Stimulated activated CD4-positive, alpha-beta T cell treated with anti-CD3 and anti-CD28 coated beads, Interleukin-2, amount 100 ng/mL, for 24 hours (primary cell): ENCODE data around the gene GPR65.

ENCODE experiments used
- DNase-seq, 2 donors: peaks; one replicate each; pipeline ENCODE4 v3.0.0-alpha.2; 2020

The GPR65 gene

GRCh38 chr14:88005050-88005481 is at the start of gene GPR65:
TSS of gene GPR65 (plus strand) at chr14:88005135. CDS start at chr14:88010848, 5,713 bp downstream.
- DNase-seq, result no peak

- DNase-seq, result no peak
Measured at GRCh38 chr14:87955501-87955900, 49.4 kb upstream of the GPR65 start.

DNA sequence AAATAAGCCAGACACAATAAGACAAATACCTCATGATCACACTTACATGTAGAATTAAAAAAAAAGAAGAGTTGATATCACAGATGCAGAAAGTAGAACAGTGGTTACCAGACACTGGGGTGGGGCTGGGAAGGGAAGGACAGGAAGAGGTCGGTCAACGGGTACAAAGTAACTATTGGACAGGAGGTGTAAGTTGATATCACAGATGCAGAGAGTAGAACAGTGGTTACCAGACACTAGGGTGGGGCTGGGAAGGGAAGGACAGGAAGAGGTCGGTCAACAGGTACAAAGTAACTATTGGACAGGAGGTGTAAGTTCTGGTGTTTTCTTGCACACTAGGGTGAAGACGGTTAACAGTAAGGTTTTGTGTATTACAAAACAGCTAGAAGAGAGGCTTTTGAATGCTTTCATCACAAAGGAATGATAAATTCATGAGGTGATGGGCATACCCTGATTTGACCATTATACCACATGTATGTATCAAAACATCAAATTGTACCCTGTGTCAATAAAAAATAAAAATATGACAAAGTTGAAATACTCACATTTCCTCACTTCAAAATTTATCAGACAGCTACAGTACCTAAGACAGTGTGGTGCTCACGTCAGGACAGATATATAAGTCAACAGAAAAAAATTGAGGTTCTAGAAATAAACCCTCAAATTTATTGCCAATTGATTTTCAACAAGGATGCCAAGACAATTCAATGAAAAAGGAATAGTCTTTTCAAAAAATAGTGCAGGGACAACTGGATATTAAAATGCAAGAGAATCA is 44.7 kb upstream of the GPR65 start:
- DNase-seq, result no peak

DNA sequence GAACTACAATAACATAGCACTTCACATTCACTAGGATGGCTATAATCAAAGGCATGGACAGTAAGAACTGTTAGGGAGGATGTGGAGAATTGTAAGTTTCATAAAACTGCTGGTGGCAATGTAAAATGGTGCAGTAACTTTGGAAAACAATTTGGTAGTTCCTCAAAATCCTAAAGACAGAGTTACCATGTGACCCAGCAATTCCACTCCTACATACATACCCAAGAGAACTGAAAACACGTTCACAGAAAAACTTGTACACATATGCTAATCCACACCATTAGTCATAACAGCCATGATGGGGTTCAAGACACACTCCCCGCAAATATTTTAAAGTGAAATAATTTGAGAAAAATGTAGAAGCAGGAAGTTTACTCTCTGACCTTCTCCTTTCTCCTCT is 43.7 kb upstream of the GPR65 start:
- DNase-seq, result no peak

GRCh38 chr14:87966816-87967215 is 38.1 kb upstream of the GPR65 start:
- no peak for DNase-seq

GRCh38 chr14:87967496-87967895 is 37.4 kb upstream of the GPR65 start:
- no peak for DNase-seq

GRCh38 chr14:87971010-87971409 is 33.9 kb upstream of the GPR65 start:
- DNase-seq, result no peak

- DNase-seq, result no peak
Measured at GRCh38 chr14:87975636-87976035, 29.3 kb upstream of the GPR65 start.

GRCh38 chr14:87979689-87980088 is 25.2 kb upstream of the GPR65 start:
- DNase-seq, result no peak

- DNase-seq, result no peak
Measured at GRCh38 chr14:87989221-87989955, 15.5 kb upstream of the GPR65 start.

DNA sequence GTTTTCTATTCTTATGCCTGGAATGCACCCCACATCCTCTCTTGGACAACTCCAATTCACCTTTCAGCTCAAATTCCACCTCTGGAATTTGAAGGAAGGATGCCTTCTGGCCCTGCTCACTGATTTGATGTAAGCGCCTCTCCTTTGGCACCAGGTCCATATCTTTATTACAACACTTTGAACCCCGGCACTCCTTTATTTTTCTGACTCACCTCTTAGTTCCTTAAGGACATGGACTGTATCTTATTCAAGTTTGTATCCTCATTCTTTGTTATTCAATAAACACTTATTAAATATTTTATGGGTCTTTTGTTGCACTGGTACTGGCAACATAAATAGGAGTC is 15.0 kb upstream of the GPR65 start:
- DNase-seq, result no peak

DNA sequence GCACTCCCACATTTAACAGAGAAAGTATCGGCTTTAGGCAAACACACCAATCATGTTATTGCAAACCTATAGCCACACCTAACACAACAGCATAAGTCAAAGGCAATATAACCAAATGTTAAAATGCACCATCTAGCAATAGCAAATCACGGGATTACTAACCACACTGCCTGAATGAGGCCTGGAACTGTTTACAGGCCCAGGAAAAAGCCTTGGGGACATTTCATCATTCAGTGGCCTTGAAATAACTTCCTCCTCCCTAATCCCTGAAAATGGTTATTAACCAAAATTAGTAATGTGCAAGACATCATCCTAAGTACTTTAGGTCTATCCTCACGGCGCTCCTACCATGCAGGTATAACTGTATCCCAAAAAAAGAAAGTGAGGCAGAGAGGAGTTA is 14.3 kb upstream of the GPR65 start:
- DNase-seq, result no peak

GRCh38 chr14:87992346-87992717 is 12.6 kb upstream of the GPR65 start:
- DNase-seq, result no peak

DNA sequence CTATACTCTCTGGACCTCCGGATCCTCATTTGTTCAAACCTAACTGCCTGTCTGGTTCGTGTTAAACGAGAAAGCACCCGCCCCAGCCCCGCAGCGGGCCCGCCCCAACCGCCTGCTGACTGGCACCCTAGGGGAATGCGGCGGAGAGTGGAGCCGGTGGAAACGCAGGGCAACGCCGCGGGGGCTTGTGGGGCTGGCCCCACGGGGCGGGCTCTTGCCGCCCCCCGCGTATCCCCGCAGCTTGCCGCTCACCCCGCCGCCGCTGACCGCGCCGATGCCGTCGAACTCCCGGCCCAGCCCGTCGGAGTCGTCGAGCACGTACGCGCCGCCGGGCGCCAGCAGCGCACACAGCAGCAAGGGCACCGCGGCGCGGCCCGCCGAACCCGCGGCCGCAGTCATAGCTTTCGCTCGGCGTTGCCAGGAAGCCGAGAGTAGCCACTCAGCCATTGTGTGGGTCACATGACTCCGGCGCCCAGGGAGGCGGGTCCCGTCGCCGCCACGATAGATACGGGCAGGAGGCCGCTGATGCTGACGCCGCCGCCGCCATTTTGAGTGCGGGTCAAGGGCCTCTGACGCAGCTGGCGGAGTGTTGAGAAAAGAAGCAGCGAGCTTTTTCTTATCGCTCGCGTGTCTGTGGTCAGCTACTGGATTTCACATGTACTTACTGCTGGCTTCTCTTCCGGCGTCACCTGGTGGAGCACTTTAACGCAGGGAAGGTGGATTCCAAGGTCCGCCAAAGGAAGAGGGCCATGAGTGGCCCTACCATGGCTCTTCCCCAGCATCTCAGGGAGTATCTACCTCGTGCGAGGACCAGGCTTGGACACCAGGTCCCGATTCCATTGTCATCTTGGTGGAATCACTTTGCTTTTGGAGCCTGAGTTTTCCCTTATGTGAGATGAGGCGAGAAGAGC is 12.0 kb upstream of the GPR65 start, which contains the start of gene GALC:
Gene GALC, minus strand, starts transcription at position 465 of the 911 bp plus-strand sequence. Its CDS starts 18 bp downstream, at position 447.
- DNase-seq, result peak; percentile 94 to 95

DNA sequence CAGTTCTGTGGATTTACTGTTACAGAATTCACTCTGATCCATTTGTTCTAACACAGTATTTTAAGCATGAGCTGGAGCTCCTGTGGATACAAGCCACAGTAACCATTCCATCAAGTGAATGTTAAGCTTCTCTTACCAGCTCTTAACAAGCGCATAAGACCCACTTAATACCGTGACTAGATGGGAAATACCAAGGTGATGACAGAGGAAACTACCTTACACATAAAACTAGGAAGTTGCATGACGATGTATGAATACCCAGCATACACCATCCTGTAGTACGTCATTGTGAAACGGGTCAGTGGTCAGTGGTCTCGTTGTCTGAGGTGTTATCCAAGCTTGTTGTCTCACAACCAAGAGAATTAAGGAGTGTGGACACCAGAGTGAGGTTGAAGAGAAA is 10.0 kb upstream of the GPR65 start:
- no peak for DNase-seq

GRCh38 chr14:87995500-87996290 is 9.2 kb upstream of the GPR65 start:
- no peak for DNase-seq

DNA sequence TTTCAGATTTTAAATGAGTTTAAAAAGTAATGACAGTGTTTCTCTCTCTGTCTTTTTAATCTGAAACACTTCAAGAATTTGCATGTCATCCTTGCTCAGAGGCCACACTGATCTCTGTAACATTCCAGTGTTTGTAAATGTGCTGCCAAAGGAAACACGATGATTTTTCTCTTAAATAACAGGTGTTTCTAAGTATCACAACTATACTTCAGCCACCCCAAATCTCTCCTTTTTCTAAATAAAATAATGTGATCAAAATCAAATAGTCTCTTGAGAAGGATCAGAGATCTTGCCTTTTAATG is 8.7 kb upstream of the GPR65 start:
- DNase-seq, result no peak

DNA sequence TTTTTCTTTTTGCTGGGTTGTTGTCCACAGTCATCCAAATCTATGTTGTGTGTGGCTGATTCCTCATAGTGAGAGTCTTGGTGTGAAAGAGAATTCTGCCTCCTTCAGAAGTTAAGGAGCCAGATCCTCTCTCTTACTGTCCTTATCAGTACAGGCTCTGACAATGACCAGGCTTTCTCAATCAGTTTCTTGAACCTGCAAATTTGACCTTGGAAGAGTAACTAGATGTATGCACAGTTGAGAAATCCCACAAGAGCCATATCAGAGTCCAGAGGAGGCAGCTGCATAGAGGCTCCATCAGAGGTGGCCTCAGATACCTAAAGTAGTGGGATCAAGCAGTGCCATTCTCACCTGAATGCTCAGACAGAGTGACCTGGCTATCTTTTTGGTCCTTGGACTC is 6.5 kb upstream of the GPR65 start:
- DNase-seq, result no peak

DNA sequence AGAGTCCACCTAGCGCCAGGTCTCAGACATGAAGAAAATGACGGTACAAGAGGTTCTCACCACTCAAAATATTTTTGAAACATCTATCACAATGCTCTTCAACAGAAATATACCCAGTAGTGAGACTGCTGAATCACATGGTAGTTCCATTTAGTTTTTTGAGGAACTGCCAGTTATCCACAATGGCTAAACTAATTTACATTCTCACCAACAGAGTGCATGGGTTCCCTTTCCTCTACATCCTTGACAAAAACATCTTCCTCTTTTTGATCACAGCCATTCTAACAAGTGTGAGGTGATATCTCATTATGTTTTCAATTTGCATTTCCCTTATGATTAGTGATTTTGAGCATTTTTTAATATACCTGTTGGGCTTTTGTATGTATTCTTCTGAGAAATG is 5.7 kb upstream of the GPR65 start:
- DNase-seq, result no peak

- no peak for DNase-seq
Measured at GRCh38 chr14:88002421-88003075, 2.4 kb upstream of the GPR65 start.

- DNase-seq, result no peak
Measured at GRCh38 chr14:88003425-88003824, 1.5 kb upstream of the GPR65 start.

GRCh38 chr14:88004506-88005036 is 364 bp upstream of the GPR65 start:
- DNase-seq, result no peak
